Pancreas (tissue), 10 donors: ENCODE measurements around the gene INSR. TPM values are rescaled to one million over a fixed set of nuclear protein-coding genes. Genes with fewer than 3 reads are reported as not detected.

ENCODE experiments used
- ATAC-seq, 4 donors: fragments of 200-7000 bp; cut with Tn5 transposase; one replicate each; pipeline versions ENCODE4 v1.8.0 to v1.9.1; 2020; ENCODE audit warnings: mild to moderate bottlenecking in 4 of 4, moderate library complexity in 4 of 4
- DNase-seq, 6 donors: peaks; one replicate each; pipeline ENCODE4 v3.0.0-alpha.2; 2020
- FAIRE-seq: peaks from 2 replicates; lab custom pipeline; 2012; peaks lifted over from hg19 to GRCh38; lab: Jason Lieb, UNC
- H3K27ac ChIP-seq, 4 donors: fragments of 200-600 bp; sonication (generic); 1 replicate in 3 of 4; 2 replicates in 1 of 4; pipeline versions ENCODE4 v1.5.0 to v1.8.0; 2020
- H3K27me3 ChIP-seq, 4 donors: fragments of 200-600 bp; one replicate each; pipeline ENCODE4 v1.8.0; 2021
- H3K36me3 ChIP-seq, 3 donors: fragments of 200-600 bp; sonication (generic) in 1 of 3; one replicate each; pipeline versions ENCODE4 v1.5.0 to v1.8.0; 2020 to 2021
- H3K4me1 ChIP-seq, 3 donors: fragments of 200-600 bp; one replicate each; pipeline ENCODE4 v1.8.0; 2021
- H3K4me3 ChIP-seq, 4 donors: fragments of 200-600 bp; sonication (generic) in 2 of 4; one replicate each; pipeline versions ENCODE4 v1.5.0 to v1.8.0; 2020 to 2021
- H3K9me3 ChIP-seq, 4 donors: fragments of 200-600 bp; one replicate each; pipeline ENCODE4 v1.8.0; 2021
- WGBS, 2 donors: extraction: QIAGEN DNeasy Blood & Tissue Kit; methylation state at CpG; one replicate each; pipeline ENCODE4 v1.1.7; 2013; 5-methylcytosine and 5-hydroxymethylcytosine counted together
- intact Hi-C, 3 donors: fragments of 100-400 bp; cut with DNase I; formaldehyde crosslinking; loops; one replicate each; pipeline versions ENCODE4 v1.11.1 to v1.14.2; 2022
- polyA plus RNA-seq, 2 donors: library from polyadenylated mRNA; stranded (reverse); fragments of 200-250 nt; gene quantifications; one replicate each; pipeline ENCODE4 v1.2.3, GENCODE V29; 2013
- total RNA-seq, 6 donors: library from RNA; stranded (reverse); fragmentation: NEBNext Ultra II Directional in 4 of 6; extraction: Animal tissue kit (Norgen Biotek cat#: 25700) in 4 of 6; gene quantifications; one replicate each; pipeline versions ENCODE4 v1.2.1 to v1.2.4, GENCODE V29; 2021 to 2023
- TF ChIP-seq, protein P1 (sequence below), 4 donors: fragments of 200-600 bp; sonication (generic) in 3 of 4; IDR thresholded peaks; one replicate each; pipeline versions ENCODE4 v1.5.0 to v1.8.0; 2021; ENCODE audit warnings: antibody characterized with exemption in 4 of 4
- donor health status: healthy with polysubstance abuse.
- donor health status: DM: no; HTN: no; CAD: no; lungs with moderate emphysema.
- donor health status: DM: no; HTN: no; CAD: no.
- donor health status: control.
- donor health status: control.
- donor health status: Bipolar disorder and iron deficiency.
- donor health status: DM: yes; HTN: yes; CAD: no.
- donor health status: DM: no; HTN: no; CAD: no.
- donor health status: DM: no; HTN: no; CAD: no.
- donor health status: DM: yes; HTN: yes; CAD: no.

INSR gene
- total and polyA plus RNA-seq, 8 donors, result 45.1 to 205 (median 120) TPM

- no peaks in the 10 kb centered on the region for H3K36me3 ChIP-seq
- intact Hi-C loops, result no loop called here
- H3K27ac ChIP-seq, result no peak overlapping the region
- WGBS, 2 donors, result 73 to 78% methylated on average over 5 of the region's 5 CpGs
- no peak for FAIRE-seq
- no peaks in the 10 kb centered on the region for H3K27me3 ChIP-seq
- peak in 1 of 4 donors; percentile 15 for ATAC-seq
- no peak overlapping the region for H3K4me3 ChIP-seq
- TF ChIP-seq, protein P1, sequence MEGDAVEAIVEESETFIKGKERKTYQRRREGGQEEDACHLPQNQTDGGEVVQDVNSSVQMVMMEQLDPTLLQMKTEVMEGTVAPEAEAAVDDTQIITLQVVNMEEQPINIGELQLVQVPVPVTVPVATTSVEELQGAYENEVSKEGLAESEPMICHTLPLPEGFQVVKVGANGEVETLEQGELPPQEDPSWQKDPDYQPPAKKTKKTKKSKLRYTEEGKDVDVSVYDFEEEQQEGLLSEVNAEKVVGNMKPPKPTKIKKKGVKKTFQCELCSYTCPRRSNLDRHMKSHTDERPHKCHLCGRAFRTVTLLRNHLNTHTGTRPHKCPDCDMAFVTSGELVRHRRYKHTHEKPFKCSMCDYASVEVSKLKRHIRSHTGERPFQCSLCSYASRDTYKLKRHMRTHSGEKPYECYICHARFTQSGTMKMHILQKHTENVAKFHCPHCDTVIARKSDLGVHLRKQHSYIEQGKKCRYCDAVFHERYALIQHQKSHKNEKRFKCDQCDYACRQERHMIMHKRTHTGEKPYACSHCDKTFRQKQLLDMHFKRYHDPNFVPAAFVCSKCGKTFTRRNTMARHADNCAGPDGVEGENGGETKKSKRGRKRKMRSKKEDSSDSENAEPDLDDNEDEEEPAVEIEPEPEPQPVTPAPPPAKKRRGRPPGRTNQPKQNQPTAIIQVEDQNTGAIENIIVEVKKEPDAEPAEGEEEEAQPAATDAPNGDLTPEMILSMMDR (IDR thresholded peaks at IDR 0.05), result no peak
- DNase-seq, result no peak
- H3K4me1 ChIP-seq, result peaks cover 0 to 4% (median 0%) of the 10 kb centered on the region in 3 donors
- no peaks in the 10 kb centered on the region for H3K9me3 ChIP-seq
Observed at GRCh38 chr19:7272856-7273578, 21.2 kb downstream of the INSR start.

GRCh38 chr19:7268705-7269098 lies 25.5 kb downstream of the INSR start:
- Histone ChIP-seq H3K27me3 (no peaks in the 10 kb centered on the region), H3K27ac (no peak overlapping the region), H3K4me3 (no peak overlapping the region), H3K9me3 (no peaks in the 10 kb centered on the region), H3K36me3 (peaks cover 0 to 14% (median 7%) of the 10 kb centered on the region in 3 donors), H3K4me1 (peaks cover 15 to 19% (median 15%) of the 10 kb centered on the region in 3 donors)
- FAIRE-seq (no peak), ATAC-seq (no peak), DNase-seq (peak in 1 of 6 donors; percentile 12)
- 80 to 87% methylated on average over 5 of the region's 5 CpGs for WGBS, 2 donors
- TF ChIP-seq, protein P1 (IDR thresholded peaks at IDR 0.05), result no peak
- intact Hi-C loops, result no loop called here

GRCh38 chr19:7267792-7268704 lies 26.2 kb downstream of the INSR start:
- TF ChIP-seq, protein P1 (IDR thresholded peaks at IDR 0.05), result no peak
- peak in 3 of 6 donors; percentile 7 to 23 (median 12) for DNase-seq
- 61 to 68% methylated on average over 22 of the region's 22 CpGs for WGBS, 2 donors
- Histone ChIP-seq H3K4me1 (peaks cover 15 to 21% (median 15%) of the 10 kb centered on the region in 3 donors), H3K27ac (no peak overlapping the region), H3K36me3 (peaks cover 0 to 14% (median 7%) of the 10 kb centered on the region in 3 donors), H3K9me3 (no peaks in the 10 kb centered on the region), H3K4me3 (no peak overlapping the region), H3K27me3 (no peaks in the 10 kb centered on the region)
- ATAC-seq, result peak in 3 of 4 donors; percentile 8 to 49 (median 26)
- no peak for FAIRE-seq
- intact Hi-C loops, result no loop called here

DNA sequence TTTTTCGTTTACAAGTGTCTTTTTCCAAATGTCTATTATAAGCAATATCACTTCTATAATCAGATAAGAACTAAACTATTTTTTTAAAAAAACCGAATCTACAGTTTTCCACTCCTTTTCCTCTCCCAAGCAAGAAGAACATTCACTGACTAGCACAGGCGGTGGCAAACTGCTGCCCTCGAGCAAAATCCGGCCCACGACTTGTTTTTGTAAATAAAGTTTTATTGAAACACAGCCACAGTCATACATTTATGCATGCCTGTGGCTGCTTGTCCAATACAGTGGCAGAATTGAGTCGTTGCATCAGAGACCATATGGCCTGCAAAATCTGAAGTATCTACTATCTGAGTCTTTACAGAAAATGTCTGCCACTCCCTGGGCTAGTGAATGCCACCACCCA lies 27.4 kb downstream of the INSR start:
- H3K27ac ChIP-seq, result no peak overlapping the region
- DNase-seq, result peak in 3 of 6 donors; percentile 5 to 30 (median 10)

More for the DNA sequence above, 27.4 kb downstream of the INSR start:
- FAIRE-seq, result no peak
- 88 to 92% methylated on average over 7 of the region's 7 CpGs for WGBS, 2 donors
- no peak overlapping the region for H3K4me3 ChIP-seq
- H3K9me3 ChIP-seq, result no peaks in the 10 kb centered on the region
- ATAC-seq, result no peak
- TF ChIP-seq, protein P1 (IDR thresholded peaks at IDR 0.05), result no peak
- H3K27me3 ChIP-seq, result no peaks in the 10 kb centered on the region
- peaks cover 15 to 23% (median 15%) of the 10 kb centered on the region in 3 donors for H3K4me1 ChIP-seq
- intact Hi-C loops, result no loop called here
- peaks cover 0 to 22% (median 7%) of the 10 kb centered on the region in 3 donors for H3K36me3 ChIP-seq
